Measurements from ENCODE around the gene KRTAP5-8.

GRCh38 chr11:71581826-71582225 is 44.0 kb downstream of the KRTAP5-8 start:
- no peak for TF ChIP-seq CTCF (conservative IDR thresholded peaks at IDR 0.05 in 1 of 2, IDR thresholded peaks at IDR 0.05 in 1 of 2; ENCODE audit: low read depth in 1 of 2, low read length in 2 of 2)
- TF ChIP-seq EZH2 (IDR thresholded peaks at IDR 0.05; ENCODE audit: low read length, missing control alignments) = no peak

Measured in fibroblast of lung (primary cell).